KMS-11 (cell line): ENCODE measurements around the gene ACSM2B.

Experiments
- H2AFZ ChIP-seq: fragments of 200-600 bp; sonication (generic); 2 replicates; pipeline ENCODE4 v1.6.1; 2016; ENCODE audit warnings: antibody characterized with exemption, mixed run types, low read depth
- H3K27ac ChIP-seq: fragments of 200-600 bp; sonication (generic); 2 replicates; pipeline ENCODE4 v1.6.1; 2016; ENCODE audit warnings: mild to moderate bottlenecking, mixed run types
- H3K27me3 ChIP-seq: fragments of 200-600 bp; sonication (generic); 2 replicates; pipeline ENCODE4 v1.6.1; 2017; ENCODE audit warnings: mild to moderate bottlenecking, low read depth, mixed run types, moderate library complexity; ENCODE audit not compliant: insufficient read depth
- H3K36me3 ChIP-seq: fragments of 200-600 bp; sonication (generic); 2 replicates; pipeline ENCODE4 v1.6.1; 2017; ENCODE audit warnings: mild to moderate bottlenecking, mixed run types; ENCODE audit not compliant: insufficient read depth
- H3K4me1 ChIP-seq: fragments of 200-600 bp; sonication (generic); 2 replicates; pipeline ENCODE4 v1.6.1; 2016; ENCODE audit warnings: mild to moderate bottlenecking, low read depth, mixed run types; ENCODE audit not compliant: poor library complexity, severe bottlenecking
- H3K4me2 ChIP-seq: fragments of 200-600 bp; sonication (generic); 2 replicates; pipeline ENCODE4 v1.7.0; 2016; ENCODE audit warnings: mild to moderate bottlenecking, mixed run types
- H3K4me3 ChIP-seq: fragments of 200-600 bp; sonication (generic); IDR thresholded peaks from 2 replicates; pipeline ENCODE4 v1.6.1; 2017; ENCODE audit warnings: low read depth, low read length, mixed read lengths; ENCODE audit not compliant: insufficient read depth
- H3K79me2 ChIP-seq: fragments of 200-600 bp; sonication (generic); 2 replicates; pipeline ENCODE4 v1.6.1; 2016; ENCODE audit warnings: low read depth, mixed run types; ENCODE audit not compliant: insufficient read depth
- H3K9ac ChIP-seq: fragments of 200-600 bp; sonication (generic); 2 replicates; pipeline ENCODE4 v1.6.1; 2016; ENCODE audit warnings: mild to moderate bottlenecking, mixed run types
- H4K20me1 ChIP-seq: fragments of 200-600 bp; sonication (generic); 2 replicates; pipeline ENCODE4 v1.6.1; 2016; ENCODE audit warnings: mild to moderate bottlenecking, mixed run types; ENCODE audit not compliant: insufficient read depth
- TF ChIP-seq, protein P1 (sequence below): fragments of 200-600 bp; sonication (generic); conservative IDR thresholded peaks from 2 replicates; pipeline ENCODE4 v1.6.1; 2017; ENCODE audit warnings: low read depth, mild to moderate bottlenecking, antibody characterized with exemption, low read length, moderate library complexity, mixed read lengths

ACSM2B gene

DNA sequence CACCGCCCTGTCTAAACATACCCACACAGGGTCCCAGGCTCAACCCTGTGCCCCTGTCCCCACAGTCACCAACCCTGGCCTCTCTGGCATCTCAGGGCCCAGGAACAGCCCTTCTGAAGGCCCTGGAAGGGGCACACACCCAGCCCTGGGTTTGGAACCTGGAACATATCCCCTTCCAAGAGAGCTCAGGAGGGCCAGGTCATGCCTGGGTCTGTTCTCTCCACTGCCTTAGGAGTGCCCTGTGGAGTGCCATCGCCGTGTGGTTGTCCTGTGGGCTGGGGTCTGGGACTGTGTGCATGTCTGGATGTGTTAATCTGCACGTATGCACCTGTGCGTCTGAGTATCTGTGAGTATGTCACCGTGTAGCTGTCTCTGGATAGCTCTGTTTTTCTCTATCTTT is 45.2 kb upstream of the ACSM2B start:
- Histone ChIP-seq H4K20me1 (no peaks in the 10 kb centered on the region), H3K9ac (no peak overlapping the region), H3K4me3 (no peak overlapping the region), H3K36me3 (no peaks in the 10 kb centered on the region), H3K79me2 (no peaks in the 10 kb centered on the region), H3K27ac (no peak overlapping the region), H2AFZ (no peak overlapping the region), H3K27me3 (no peaks in the 10 kb centered on the region), H3K4me1 (no peaks in the 10 kb centered on the region), H3K4me2 (no peak overlapping the region)
- TF ChIP-seq, protein P1, sequence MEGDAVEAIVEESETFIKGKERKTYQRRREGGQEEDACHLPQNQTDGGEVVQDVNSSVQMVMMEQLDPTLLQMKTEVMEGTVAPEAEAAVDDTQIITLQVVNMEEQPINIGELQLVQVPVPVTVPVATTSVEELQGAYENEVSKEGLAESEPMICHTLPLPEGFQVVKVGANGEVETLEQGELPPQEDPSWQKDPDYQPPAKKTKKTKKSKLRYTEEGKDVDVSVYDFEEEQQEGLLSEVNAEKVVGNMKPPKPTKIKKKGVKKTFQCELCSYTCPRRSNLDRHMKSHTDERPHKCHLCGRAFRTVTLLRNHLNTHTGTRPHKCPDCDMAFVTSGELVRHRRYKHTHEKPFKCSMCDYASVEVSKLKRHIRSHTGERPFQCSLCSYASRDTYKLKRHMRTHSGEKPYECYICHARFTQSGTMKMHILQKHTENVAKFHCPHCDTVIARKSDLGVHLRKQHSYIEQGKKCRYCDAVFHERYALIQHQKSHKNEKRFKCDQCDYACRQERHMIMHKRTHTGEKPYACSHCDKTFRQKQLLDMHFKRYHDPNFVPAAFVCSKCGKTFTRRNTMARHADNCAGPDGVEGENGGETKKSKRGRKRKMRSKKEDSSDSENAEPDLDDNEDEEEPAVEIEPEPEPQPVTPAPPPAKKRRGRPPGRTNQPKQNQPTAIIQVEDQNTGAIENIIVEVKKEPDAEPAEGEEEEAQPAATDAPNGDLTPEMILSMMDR = no peak

DNA sequence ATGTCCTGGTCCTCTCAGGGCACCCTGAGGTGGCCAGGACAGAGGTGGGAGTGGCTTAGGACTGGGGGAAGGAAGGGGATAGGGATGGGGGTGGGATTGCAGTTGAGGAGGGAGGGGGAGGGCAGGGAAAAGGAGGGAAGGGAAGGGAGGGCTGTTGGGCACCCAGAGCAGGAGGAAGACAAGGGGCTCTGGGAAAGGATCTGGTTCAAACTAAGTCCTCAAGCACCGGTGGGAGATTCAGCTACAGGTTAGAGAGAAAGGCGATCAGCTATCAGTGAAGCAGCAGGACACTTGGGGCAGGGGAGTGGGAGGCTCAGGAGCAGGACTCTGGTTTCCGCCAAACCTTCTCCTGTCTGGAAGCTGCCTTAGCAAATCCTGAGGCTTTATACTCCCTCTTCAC is 44.6 kb upstream of the ACSM2B start:
- no peaks in the 10 kb centered on the region for H4K20me1 ChIP-seq
- H3K27me3 ChIP-seq = no peaks in the 10 kb centered on the region
- TF ChIP-seq, protein P1 = no peak
- no peak overlapping the region for H3K9ac ChIP-seq
- no peaks in the 10 kb centered on the region for H3K4me1 ChIP-seq
- no peaks in the 10 kb centered on the region for H3K36me3 ChIP-seq
- H3K4me2 ChIP-seq = no peak overlapping the region
- H3K79me2 ChIP-seq = no peaks in the 10 kb centered on the region
- no peak overlapping the region for H2AFZ ChIP-seq
- H3K4me3 ChIP-seq = no peak overlapping the region
- H3K27ac ChIP-seq = no peak overlapping the region

DNA sequence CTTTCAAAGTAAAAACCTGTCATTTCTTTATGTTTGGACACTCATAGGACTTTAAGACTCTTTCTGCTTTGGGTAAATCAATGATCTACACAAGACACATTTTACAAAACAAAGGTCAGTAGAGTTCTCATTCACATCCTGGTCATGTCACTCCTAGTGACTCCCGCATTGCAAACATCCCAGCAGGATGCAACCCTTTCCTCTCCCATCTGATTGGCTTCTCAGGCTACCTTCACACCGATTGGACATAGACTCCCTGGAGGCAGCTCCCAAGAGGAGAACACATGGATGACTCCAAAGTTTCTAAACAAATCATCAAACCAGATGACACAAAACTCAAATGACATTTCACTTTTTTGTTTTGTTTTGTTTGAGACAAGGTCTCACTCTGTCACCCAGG is 43.8 kb upstream of the ACSM2B start:
- TF ChIP-seq, protein P1 = no peak
- Histone ChIP-seq H3K79me2 (no peaks in the 10 kb centered on the region), H3K4me2 (no peak overlapping the region), H3K27me3 (no peaks in the 10 kb centered on the region), H3K4me1 (no peaks in the 10 kb centered on the region), H2AFZ (no peak overlapping the region), H3K27ac (no peak overlapping the region), H4K20me1 (no peaks in the 10 kb centered on the region), H3K4me3 (no peak overlapping the region), H3K36me3 (no peaks in the 10 kb centered on the region), H3K9ac (no peak overlapping the region)

DNA sequence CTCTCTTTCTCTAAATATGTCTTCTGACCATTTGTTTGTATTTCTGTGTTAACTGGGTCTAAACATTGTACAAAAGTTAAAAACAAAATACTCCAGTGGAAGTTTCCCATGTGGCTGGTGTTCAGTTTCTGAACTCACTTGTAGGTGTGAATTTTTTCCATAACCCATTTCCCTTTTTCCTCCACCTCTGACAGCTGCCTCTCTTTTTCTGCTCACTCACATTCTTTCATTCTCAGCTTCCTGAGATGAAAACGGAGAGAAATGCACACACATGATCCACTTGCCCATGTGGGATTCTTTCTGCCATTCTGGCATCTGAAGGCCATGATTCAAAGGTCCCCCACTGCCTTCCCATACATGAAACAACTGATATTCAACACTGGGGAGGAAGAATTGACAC is 41.1 kb upstream of the ACSM2B start:
- no peak overlapping the region for H3K4me2 ChIP-seq
- H3K4me1 ChIP-seq = no peaks in the 10 kb centered on the region
- H3K27ac ChIP-seq = no peak overlapping the region
- no peaks in the 10 kb centered on the region for H3K79me2 ChIP-seq
- no peaks in the 10 kb centered on the region for H3K27me3 ChIP-seq
- H4K20me1 ChIP-seq = no peaks in the 10 kb centered on the region
- H2AFZ ChIP-seq = no peak overlapping the region
- no peak overlapping the region for H3K9ac ChIP-seq
- no peak overlapping the region for H3K4me3 ChIP-seq
- TF ChIP-seq, protein P1 = no peak
- H3K36me3 ChIP-seq = no peaks in the 10 kb centered on the region
